HPDE6-E6E7 (cell line): ENCODE data around the gene HGFAC.

Source experiments
- DNase-seq: peaks from one replicate; pipeline ENCODE4 v3.0.0; 2011; ENCODE audit warnings: missing footprints; ENCODE audit errors: extremely low spot score

HGFAC gene

DNA sequence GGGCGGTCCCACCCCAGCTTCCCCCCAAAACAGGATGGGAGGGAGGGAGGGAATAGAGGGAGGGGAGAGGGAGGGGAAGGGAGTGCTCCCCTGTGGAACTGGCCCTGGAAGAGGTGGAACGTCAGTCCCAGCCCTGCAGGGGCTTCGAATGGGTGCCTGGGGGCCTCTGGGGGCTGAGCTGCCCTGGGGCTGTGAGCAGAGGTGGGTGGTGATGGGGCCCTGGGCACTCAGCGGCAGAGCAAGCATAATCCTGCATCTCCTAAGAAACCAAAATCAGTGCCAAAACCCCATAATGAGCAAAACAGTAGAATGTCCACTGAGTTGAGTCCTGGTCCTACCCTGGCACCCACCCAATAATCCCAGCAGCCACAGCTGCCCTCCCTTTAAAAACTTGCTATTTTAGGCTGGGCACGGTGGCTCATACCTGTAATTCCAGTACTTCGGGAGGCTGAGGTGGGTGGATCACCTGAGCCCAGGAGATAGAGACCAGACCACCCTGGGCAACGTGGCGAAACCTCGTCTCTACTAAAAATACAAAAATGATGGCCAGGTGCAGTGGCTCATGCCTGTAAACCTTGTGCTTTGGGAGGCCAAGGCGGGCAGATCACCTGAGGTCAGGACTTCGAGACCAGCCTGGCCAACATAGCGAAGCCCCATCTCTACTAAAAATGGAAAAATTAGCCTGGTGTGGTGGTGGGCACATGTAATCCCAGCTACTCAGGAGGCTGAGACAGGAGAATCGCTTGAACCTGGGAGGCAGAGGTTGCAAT lies 32.4 kb downstream of the HGFAC start:
- DNase-seq: no peak

DNA sequence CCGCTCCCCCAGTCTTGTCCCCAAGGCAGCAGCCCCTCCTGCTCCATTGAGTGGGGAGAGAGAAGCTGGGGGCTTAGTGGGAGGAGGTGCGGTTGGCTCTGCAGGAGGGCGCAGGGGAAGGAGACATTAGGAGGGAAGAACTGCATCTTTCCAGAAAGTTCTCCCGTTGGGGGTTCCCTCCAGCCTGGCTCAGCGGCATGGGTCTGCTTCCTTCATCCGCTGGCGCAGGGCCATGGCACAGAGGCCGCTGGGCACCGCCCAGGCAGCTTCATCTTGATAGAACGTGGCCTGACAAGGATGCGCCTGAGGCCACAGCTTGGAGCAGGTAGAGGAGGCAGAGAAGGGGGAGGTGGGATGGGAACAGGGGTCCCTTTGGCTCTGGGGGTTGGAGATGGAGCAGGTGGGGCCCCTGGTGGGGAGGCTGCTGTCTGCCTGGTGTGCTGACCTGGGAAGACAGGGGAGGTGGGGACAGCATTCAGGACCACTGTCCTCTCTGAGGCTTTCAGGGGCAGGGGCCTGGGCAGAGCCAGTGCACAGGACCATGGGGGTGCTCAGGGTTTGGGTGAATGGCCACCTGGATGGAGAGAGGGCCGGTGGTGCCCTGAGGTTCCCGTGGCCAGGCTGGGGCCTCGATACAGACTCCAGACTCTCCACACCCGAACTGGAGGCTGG lies 33.4 kb downstream of the HGFAC start:
- DNase-seq: no peak

DNA sequence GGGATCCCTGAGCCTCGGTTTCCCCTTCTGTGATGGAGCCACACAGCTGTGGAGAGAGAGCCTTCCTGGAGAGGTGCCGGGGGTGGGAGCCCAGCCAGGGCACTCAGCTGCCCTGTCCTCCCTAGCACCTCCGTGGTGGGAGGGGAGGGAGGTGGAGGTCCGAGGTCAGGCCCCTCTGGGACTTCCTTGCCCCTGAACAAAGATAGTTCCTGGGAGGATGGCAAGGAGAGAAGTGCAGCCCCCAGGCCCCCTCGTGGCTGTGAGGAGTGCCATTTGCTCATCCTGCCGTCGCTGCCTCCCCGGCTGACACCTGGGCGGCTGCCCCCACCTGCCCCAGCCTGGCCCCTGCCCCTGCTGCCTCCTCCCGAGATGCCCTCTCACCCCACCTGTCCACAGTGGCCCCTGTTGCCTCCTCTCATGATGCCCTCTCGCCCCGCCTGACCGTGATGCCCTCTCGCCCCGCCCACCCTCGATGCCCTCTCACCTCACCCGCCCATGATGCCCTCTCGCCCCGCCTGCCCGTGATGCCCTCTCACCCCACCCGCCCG lies 34.0 kb downstream of the HGFAC start:
- no peak for DNase-seq

DNA sequence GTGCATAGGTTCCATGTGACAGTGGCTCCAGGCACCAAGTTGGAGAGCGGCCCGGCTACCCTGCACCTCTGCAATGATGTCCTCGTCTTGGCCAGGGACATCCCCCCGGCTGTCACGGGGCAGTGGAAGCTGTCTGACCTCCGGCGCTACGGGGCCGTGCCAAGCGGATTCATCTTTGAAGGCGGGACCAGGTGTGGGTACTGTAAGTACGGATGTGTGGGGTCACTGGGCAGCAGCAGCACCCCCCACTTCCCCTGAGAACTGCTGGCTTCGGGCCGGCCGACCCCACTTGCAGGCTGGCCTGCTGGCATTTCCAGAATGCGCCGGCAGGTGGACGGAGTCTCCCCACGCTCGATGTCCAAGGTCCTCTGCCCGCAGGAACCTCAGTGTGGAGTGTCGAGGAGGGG lies 34.6 kb downstream of the HGFAC start:
- DNase-seq: no peak

DNA sequence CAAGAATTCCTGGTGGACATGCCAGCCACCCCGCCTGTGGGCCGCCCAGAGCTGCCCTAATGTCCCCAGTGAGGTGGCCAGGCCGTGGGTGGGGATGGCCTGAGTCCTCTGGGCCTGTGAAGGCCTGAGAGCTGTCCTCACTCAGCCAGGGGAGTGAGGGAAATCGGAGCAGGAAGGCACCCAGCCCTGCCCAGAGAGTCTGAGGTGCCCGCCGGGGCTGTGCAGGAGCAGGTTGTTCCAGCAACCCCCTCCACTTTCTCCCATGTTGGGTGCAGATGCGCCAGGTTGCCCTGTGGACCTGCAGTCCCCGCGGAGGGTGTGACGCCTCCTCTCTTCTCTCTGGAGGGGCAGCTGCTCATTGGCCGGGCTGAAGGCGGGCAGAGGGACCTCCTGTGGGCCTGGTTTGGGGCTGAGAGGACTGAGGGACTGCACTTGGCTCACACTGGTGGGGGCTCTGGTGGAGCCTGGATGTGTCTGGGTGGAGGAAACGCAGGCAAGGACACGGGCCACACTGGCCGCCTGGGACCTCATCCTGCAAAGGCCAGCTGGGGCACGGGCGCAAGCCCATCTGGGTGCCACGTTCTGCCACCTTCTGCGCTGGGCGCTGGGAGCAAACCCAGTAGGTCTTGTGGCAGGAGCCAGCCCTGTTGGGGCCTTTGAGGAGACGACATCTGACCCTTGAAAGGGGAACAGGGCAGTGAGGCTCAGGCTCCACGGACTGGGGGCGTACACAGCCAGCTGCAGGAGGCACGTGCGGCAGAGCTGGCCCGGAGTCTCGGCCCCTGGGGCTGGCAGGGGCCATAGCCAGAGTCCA lies 35.4 kb downstream of the HGFAC start:
- DNase-seq: no peak

DNA sequence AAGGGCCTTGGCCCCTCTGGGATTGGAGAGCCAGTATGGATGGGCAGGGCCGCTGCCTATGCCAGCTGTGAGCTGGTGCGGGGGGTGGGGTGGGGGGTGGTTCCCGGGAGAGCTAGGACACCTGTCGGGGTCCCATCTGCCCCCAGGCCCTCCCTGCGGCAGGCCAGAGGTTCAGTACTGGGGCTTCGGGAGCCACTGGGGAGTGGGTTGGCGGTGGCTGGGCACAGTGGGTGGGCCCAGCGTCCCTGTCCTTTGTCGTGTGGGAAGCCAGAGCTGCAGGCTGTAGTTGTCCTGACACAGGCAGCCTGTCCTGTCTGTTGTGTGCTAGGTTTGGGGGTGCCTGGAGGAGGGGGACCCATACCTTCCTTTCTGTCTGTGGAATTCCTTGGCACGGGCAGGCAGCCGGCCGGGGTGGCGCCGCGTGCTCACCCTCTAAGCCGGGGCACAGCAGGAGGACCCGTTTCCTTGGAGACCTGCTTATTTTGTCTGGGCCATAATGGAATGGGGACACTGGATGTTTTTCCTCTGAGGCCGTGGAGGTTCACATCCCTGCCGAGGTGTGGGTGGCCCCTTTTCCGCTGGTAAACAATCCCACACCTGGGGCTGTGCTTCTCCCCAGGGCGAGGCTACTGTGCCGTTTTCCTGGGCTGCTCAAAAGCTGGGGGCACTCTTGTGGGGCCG lies 36.1 kb downstream of the HGFAC start:
- DNase-seq: no peak

DNA sequence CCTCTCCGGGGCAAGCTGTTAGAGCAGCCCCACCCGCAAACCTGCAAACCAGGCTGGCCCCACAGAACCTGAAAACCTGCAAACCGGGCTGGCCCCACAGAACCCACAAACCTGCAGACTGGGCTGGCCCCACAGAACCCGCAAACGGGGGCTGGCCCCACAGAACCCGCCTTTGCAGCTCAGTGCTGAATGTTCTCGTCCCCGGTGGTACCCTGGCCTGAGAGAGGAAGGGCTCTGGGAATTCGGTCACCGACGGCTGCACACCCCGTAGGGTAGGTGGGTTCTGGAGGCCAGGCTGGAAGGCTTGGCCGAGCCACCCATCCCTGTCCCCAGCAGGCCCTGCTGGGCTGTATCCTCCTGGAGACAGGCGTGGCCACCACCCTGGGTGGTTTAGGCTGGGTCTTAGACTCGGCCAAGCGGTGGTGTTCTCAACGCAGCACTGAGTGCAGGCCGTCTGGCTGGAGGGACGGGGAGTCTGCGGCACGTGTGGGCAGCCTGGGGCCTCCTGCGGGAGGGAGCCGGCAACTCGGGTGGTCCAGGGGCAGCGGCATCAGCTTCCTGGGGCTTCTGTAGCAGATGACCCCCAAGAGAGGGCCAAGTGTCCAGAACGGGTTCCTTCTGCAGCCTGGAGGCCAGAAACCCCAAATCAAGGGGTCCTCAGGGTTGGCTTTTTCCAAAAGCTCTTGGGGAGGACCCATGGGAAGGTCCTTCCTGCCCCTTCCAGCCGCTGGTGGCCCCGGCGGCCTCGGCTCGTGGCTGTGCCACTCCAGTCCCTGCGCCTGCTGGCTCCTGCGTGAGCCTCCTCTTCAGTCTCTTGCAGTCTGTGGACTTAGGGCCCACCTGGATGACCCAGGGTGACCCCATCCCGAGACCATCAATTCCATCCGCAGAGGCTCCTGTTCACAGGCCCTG lies 36.9 kb downstream of the HGFAC start:
- DNase-seq: no peak

DNA sequence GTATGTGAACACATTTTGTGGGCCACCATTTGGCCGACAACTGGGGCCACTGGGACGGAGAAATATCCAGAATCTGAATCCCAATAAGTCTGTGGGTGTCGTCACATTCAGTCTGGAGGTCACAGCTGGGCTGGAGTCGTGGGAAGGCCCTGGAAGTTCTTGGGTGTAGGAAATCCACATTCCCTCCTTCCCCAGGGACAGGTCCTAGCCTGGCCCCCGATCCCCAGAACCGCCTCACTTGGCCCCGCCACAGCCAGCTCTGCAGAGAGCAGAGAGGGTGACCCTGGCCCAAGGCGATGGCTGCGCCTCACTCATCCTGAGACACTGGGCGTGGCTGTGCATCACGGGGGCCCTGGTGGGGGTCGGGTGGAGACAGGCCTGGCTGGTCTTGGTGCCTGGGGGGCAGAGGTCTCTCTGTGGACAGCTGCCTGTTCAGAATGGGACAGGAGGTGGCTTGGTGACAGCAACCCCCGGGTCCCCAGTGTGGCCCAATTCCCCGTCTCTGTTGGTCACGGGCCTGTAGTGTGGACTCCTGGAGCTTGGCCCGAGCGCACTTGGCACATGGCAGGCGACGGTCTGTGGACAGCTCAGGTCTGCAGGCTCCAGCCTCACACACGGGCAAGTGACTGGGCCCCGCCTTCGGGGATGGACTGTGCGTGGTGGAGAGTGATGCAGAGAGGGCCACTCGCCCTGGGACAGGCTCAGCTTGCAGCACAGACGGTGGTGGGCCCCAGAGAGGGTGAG lies 37.8 kb downstream of the HGFAC start:
- no peak for DNase-seq

DNA sequence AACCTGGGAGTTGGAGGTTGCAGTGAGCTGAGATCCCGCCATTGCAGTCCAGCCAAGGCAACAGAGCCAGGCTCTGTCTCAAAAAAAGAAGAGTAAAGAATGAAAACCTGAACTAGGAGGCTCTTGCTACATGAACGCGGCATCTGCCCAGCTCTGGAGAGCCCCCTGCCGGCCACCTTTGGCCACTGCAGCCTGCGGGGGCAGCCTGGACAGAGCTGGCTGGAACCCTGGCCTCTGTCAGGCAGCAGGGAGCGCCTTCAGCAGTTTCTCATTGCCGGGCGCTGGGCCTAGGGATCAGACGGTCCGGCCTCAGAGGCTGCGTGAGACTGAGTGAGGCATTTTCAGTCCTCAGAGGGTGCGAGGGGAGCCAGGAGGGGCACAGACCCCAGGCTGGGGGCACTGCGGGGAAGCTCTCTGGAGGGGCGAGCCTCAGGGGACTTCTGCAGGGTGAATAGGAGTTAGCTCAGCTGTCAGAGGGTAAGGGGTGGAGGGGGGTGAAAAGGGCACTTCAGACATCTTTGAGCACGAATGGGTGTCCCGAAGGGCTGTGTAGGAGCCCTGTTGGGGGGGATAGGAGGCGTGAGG lies 38.9 kb downstream of the HGFAC start:
- peak; percentile 70 for DNase-seq

DNA sequence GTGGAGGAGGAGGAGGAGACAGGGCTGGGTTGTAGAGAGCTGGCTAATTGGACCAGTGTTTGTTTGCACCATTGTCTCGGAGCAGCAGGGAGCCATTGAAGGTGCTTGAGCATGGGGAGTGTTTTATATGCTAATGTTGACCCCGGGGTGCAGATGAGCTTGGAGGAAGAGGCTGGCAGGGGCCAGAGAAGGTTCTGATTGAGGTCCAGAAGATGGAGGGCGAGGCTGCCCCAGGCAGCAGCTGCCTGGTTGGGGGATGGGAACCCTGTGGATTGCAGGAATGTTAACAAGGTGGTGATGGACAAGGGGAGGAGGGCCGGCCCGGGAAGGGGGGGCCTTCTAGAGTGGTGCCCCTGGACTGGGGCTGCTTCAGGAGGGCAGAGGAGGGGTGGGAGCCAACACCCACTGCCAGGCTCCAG lies 39.4 kb downstream of the HGFAC start:
- no peak for DNase-seq

DNA sequence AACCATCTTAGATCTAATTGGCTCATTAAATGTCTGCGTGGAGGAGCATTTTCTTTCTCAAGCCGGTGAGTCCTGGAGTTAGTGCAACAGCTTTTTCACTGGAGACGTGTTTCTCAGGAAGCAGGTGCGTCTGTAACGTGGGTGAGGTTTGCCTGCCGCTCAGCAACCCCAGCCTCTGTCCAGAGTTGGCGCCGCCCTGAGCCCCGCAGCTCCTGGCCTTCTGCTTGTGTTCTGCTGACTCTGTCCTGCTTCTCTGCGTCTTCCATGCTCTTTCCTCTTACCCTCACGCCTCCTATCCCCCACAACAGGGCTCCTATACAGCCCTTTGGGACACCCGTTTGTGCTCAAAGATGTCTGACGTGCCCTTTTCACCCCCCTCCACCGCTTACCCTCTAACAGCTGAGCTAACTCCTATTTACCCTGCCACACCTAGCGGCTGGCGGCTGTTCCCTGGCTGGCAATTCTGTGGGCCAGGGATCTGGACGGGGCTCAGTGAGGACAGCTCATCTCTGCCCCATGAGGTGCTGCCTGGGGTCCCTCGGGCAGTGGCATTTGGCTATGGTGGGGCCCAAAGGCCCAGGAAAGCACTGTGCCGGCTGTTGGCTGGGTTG lies 40.1 kb downstream of the HGFAC start:
- no peak for DNase-seq

DNA sequence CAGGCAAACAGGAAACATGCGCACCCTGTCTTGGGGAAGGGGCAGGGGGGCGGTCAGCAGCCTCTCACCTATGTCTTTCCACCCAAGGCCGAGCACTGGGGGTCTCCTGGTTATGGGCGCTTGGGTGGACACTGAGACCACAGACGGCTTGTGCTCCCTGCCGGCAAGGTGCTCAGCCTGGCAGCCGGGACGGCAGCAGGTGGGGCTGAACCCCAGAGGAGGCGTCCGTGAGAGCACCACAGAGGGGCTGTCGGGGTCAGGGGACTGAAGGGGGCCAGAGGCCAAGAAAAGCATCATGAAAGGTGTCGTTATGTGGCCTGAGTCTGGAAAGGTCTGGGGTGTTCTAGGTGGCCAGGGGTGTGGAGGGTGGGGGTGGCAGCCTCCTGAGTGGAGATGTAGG lies 40.9 kb downstream of the HGFAC start:
- DNase-seq: no peak

DNA sequence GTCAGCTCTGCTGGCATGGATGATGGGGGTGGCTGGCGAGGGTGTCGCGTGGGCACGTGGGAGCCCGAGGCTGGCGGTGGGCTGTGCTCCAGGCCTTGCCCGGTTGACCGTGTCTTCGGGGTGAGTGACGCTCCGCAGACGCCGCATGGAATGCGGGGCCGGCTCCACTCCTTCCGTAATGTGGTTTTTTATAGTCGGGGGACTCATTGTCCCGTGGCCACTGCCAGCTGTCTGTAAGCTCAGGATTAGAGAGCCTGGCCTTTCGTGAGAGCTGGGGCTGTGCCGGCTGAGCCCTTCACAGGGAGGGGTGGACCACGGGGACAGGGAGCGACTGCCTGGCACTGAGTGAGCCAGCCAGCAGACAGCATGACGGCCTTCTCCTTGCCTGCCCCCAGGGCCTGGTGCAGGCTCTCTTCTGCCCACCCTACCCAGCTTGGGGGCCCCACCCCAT lies 41.7 kb downstream of the HGFAC start:
- no peak for DNase-seq

DNA sequence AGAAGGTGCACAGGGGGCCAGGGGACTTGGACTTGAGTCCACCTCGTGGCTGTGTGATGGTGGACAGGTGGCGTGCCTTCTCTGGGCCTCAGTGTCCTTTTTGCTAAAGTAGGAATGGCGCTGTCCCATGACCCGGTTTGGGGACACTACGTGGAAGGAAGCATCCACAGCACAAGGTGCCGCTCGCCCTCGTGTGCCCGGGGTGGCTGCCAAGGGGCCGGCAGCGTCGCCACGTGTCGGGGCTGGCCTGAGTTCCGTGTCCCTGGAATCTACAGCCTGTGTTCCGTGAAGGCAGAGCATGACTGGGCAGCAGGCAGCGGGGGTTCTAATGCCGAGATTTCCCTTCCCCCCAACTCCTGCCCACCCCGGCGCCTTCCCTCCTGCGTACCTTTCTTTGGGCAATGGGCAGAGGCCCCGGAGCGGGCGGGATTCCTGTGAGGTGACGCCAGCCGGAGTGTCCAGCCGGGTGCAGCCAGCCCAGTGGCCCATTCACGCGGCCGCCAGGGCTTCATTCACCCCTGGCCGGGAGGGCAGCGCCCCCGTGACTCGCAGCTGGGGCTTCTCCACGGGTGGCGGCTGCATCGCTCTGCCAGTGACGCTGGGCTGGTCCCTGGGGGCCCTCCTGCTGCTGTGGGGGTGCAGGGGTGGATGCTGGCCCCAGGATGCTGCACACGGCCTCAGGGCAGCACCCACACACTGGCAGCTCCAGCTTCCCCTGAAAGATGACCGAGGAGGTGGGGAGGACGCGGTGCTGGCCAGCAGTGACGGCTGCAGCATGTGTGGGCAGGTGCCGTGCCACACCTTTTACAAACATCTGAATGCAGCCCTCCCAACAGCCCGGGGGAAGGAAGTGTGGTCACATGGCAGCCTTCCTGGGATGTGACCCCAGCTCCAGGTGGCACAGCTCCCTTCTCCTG lies 42.5 kb downstream of the HGFAC start:
- peak; percentile 90 for DNase-seq

DNA sequence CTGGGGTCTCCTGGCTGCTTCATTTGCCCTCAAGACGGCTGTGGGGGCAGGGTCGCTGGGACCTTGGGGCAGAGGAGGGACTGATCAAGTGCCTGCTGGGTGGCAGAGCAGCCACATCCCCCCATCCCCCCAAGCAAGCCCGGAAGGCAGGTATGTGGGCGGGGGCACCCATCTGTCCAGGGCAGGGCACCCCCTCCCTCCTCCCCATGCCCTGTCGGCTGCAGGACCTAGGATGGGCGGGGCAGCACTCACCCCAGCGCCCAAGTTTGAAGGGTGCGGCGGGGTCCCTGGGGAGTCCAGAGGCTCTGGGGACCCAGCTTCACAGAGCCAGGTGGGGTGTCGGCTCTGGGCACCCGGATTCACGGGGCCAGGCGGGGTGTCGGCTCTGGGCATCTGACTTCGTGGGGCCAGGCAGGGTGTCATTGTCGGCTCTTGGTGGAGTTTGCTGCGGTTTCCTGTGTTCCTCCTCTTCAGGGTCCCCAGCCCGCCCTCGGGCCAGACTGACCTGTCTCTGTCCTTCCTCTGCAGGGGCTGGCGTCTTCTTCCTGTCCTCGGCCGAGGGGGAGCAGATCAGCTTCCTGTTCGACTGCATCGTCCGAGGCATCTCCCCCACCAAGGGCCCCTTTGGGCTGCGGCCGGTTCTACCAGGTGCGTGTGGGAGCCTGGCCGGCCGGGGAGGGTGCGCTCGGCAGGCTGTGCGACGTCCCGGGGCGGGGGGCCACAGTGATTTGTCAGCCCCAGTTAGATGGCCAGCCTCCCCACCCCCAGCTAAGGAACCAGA lies 43.4 kb downstream of the HGFAC start:
- DNase-seq: no peak

DNA sequence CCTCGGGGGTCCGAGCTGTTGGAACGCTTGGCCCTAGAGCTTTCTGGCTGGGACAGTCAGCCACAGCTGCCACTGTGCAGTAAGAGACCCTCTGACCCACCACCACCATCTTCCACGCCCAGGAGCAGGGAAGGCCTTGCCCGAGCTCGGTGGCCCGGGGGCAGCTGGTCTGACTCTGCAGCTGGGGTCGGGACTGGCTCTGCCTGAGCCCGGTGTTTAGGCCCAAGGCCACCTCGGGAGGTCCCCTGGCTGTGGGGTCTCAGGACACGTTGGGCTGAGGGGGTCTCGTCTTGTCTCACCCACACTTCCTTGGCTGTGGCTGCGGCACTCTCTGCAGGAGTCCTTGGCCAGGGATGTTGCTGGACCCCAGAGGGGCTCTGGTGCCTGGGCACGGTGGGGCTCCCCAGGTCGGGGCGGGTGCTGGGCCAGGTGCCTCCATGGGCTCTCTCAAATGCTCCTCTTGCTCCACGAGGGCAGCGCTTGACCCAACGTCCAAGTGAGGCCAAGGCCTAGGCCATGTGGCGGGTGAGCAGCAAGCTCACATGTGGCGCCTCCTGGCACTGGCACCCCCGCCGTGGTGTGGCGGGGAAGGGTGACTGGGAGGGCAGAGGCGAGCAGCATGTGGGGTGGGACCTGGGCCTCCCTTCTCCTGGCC lies 44.2 kb downstream of the HGFAC start:
- DNase-seq: no peak
